ENCODE data around the gene APOL1. TPM values are rescaled to one million over a fixed set of nuclear protein-coding genes. Genes with fewer than 3 reads are reported as not detected.

Gene APOL1
- polyA plus RNA-seq, 2 of the 4 experiments (the other 2 are of a cell fraction), result 2.0 to 6.5 TPM

DNA sequence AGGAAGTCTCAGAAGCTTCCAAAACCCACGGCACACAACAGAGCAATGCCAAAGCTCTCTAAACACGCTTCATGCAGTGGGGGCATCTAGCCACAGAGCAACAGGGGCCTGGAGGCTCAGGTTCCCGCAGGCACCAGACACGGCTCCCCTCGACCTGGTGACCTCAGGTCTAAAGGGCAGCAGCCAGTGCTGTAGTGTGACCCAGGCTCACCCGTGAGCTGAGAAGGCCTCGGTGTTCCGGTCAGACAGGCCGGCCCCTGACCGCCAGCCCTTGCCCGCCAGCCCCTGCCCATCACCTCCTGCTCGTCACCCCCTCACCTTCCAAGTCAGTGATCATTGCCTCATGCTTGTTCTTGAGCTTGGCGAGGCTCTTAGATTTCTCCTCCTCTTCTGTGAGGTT, 45.7 kb downstream of the APOL1 start:
- ATAC-seq (no peak), DNase-seq (ENCODE audit: low read depth in 1 of 2, low spot score in 1 of 2) (no peak), FAIRE-seq (no peak)
- no peak overlapping the region for H3K4me2 ChIP-seq
- ChIA-PET POLR2A (no interaction called here), CTCF (interaction anchor here (0.6 to 8.7 kb wide), 7 partner anchors 9 to 936 kb away, joined by 3 to 113 read pairs (median 5); no protein-coding TSS in a partner anchor)
- no peaks in the 10 kb centered on the region for H3K9me3 ChIP-seq
- H3K4me3 ChIP-seq, result no peak overlapping the region
- TF ChIP-seq HOXB5 (CRISPR knock-in tag; IDR thresholded peaks at IDR 0.05) (no peak), NFE2L2 (conservative IDR thresholded peaks at IDR 0.05; ENCODE audit: low read length) (no peak), MAFK (IDR thresholded peaks at IDR 0.05; ENCODE audit: partially characterized antibody) (no peak), MAX (IDR thresholded peaks at IDR 0.05) (no peak), RARB (CRISPR knock-in tag; IDR thresholded peaks at IDR 0.05) (no peak), CHD4 (IDR thresholded peaks at IDR 0.05; ENCODE audit: borderline replicate concordance) (no peak), JUN (IDR thresholded peaks at IDR 0.05) (no peak), GATA3 (IDR thresholded peaks at IDR 0.05; ENCODE audit: borderline replicate concordance) (no peak)
- TF ChIP-seq, protein P1, sequence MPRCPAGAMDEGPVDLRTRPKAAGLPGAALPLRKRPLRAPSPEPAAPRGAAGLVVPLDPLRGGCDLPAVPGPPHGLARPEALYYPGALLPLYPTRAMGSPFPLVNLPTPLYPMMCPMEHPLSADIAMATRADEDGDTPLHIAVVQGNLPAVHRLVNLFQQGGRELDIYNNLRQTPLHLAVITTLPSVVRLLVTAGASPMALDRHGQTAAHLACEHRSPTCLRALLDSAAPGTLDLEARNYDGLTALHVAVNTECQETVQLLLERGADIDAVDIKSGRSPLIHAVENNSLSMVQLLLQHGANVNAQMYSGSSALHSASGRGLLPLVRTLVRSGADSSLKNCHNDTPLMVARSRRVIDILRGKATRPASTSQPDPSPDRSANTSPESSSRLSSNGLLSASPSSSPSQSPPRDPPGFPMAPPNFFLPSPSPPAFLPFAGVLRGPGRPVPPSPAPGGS (IDR thresholded peaks at IDR 0.05), result no peak
- WGBS (ENCODE audit: missing lambda C conversion rate), result 93% methylated on average over 11 of the region's 13 CpGs
- peaks cover 16% of the 10 kb centered on the region; the same call in 2 of the 3 replicates for H3K4me1 ChIP-seq
- no peak overlapping the region for H3K27ac ChIP-seq

DNA sequence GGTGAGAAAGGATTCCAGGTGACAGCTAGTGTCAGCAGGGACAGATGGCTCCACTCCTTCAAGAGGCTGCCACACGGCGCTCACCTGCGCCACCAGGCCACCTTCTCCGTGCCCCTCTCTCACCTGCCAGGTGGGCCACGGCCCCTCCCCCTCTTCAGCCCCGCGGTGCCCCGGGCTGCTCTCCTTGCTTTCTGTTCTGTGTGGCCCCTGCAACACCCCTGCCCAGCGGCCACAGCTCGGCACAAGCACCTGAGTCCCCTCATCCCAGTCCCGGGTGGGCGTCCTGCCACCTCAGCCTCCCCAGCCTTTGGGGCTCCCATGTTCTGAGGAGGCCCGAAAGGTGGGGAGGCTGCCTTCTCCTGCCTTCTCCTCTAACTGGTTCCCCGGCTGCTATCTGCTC, 46.4 kb downstream of the APOL1 start:
- no peak overlapping the region for H3K4me2 ChIP-seq
- FAIRE-seq, result no peak
- H3K9me3 ChIP-seq, result no peaks in the 10 kb centered on the region
- ATAC-seq, result no peak
- H3K27ac ChIP-seq, result no peak overlapping the region
- TF ChIP-seq CBX2 (IDR thresholded peaks at IDR 0.05; ENCODE audit: borderline replicate concordance, low read depth), result no peak
- TF ChIP-seq NR3C1 (IDR thresholded peaks at IDR 0.05), result no peak
- TF ChIP-seq SMC3 (IDR thresholded peaks at IDR 0.05), result no peak
- no peak for TF ChIP-seq ZC3H11A (IDR thresholded peaks at IDR 0.05)
- no peak for TF ChIP-seq RARB (CRISPR knock-in tag; IDR thresholded peaks at IDR 0.05)
- no peak for TF ChIP-seq TP53 (CRISPR knock-in tag; IDR thresholded peaks at IDR 0.05)
- peaks cover 23% of the 10 kb centered on the region; the same call in 2 of the 3 replicates for H3K4me1 ChIP-seq
- POLR2A ChIA-PET, result no interaction called here
- H3K4me3 ChIP-seq, result no peak overlapping the region
- CTCF ChIA-PET, result interaction anchor here (1.1 to 8.7 kb wide), 6 partner anchors 8 to 169 kb away, joined by 3 to 113 read pairs (median 30); no protein-coding TSS in a partner anchor
- DNase-seq (ENCODE audit: low read depth in 1 of 2, low spot score in 1 of 2), result no peak
- WGBS (ENCODE audit: missing lambda C conversion rate), result 81% methylated on average over 11 of the region's 14 CpGs

GRCh38 chr22:36299911-36300310, 47.0 kb downstream of the APOL1 start:
- Histone ChIP-seq H3K4me3 (no peak overlapping the region), H3K27ac (no peak overlapping the region), H3K9me3 (no peaks in the 10 kb centered on the region), H3K4me2 (no peak overlapping the region), H3K4me1 (peaks cover 27% of the 10 kb centered on the region; the same call in 2 of the 3 replicates)
- ATAC-seq (no peak), FAIRE-seq (no peak), DNase-seq (ENCODE audit: low read depth in 1 of 2, low spot score in 1 of 2) (no peak)
- no peak for TF ChIP-seq MAX (IDR thresholded peaks at IDR 0.05)
- no peak for TF ChIP-seq ESRRA (IDR thresholded peaks at IDR 0.05; ENCODE audit: borderline replicate concordance, low read length)
- TF ChIP-seq JUN (IDR thresholded peaks at IDR 0.05), result no peak
- TF ChIP-seq HOXA7 (CRISPR knock-in tag; IDR thresholded peaks at IDR 0.05), result no peak
- no peak for TF ChIP-seq GATA3 (IDR thresholded peaks at IDR 0.05; ENCODE audit: borderline replicate concordance)
- TF ChIP-seq PHF8 (IDR thresholded peaks at IDR 0.05; ENCODE audit: borderline replicate concordance, low read depth), result no peak
- TF ChIP-seq CBX2 (IDR thresholded peaks at IDR 0.05; ENCODE audit: borderline replicate concordance, low read depth), result no peak
- TF ChIP-seq TFCP2L1 (CRISPR knock-in tag; IDR thresholded peaks at IDR 0.05), result no peak
- TF ChIP-seq MAZ (IDR thresholded peaks at IDR 0.05; ENCODE audit: borderline replicate concordance, low read depth, low read length), result no peak
- no peak for TF ChIP-seq CHD4 (IDR thresholded peaks at IDR 0.05; ENCODE audit: borderline replicate concordance)
- TF ChIP-seq, protein P2, sequence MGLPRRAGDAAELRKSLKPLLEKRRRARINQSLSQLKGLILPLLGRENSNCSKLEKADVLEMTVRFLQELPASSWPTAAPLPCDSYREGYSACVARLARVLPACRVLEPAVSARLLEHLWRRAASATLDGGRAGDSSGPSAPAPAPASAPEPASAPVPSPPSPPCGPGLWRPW (IDR thresholded peaks at IDR 0.05), result no peak
- TF ChIP-seq ZC3H11A (IDR thresholded peaks at IDR 0.05), result no peak
- 94% methylated on average over 12 of the region's 12 CpGs for WGBS (ENCODE audit: missing lambda C conversion rate)
- ChIA-PET POLR2A (no interaction called here), CTCF (interaction anchor here (0.8 to 8.7 kb wide), 10 partner anchors 13 to 201 kb away, joined by 3 to 113 read pairs (median 14); no protein-coding TSS in a partner anchor)
